ENCODE results near the gene MAP2K4.
A peak's percentile ranks its signal among the peaks of the same experiment; 100 is the strongest.
"Not testable (repeated sequence)": the region's sequence is repeated elsewhere in the genome, so short reads cannot be mapped to it uniquely, and the experiment has no call there.

The MAP2K4 gene

DNA sequence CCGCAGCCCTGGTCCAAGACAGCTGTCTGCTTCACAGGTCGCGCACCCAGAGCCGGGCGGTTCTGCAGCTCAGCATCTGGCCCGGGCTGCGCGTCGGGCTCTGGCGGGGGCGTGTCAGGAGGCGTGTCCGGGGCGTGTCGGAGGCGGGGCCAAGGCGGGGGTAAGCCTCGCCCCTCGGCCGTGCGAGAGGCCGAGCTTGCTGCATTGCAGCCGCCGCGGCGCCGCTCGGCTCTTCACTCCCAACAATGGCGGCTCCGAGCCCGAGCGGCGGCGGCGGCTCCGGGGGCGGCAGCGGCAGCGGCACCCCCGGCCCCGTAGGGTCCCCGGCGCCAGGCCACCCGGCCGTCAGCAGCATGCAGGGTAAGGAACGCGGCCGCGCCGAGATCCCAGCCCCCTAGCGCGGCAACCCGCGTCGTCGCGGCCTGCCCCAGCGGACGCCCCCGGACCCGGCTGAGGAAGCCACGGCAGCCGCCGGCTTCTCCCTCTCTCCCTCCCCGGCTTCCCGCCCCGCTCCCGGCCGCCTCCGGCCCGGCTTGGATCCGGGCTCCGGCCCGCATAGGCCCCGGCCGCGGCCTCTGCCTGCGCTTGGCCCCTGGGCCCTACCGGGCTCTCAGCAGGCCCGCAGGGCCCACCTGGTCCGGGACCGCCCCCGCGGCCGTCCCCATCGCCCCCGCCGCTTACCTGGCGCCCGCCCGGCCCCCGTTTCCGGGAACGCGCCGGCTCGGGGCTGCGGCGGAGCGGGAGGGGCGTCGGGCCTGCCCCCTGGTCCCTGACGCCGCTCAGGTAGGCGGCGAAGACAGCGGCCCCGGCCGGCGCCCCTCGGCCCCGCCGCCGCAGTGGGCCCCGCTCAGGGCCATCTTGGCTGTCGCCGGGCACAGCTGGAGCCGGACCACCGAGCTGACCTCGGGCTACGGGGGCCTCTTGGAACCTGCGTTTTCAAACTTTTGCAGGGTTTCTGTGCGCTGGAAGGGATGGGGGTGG, at the start of gene MAP2K4:
Gene MAP2K4, plus strand, starts transcription at position 236 of the 981 bp plus-strand sequence. Its CDS starts 10 bp downstream, at position 246.
- Histone ChIP-seq H3K9me3 (ENCODE audit: control insufficient read depth in 5 of 5, low read length in 5 of 5) (no peaks in the 10 kb centered on the region), H3K27me3 (ENCODE audit: control insufficient read depth in 5 of 5, insufficient read depth in 4 of 5, low read length in 5 of 5) (no peaks in the 10 kb centered on the region), H3K36me3 (ENCODE audit: control insufficient read depth in 5 of 5, insufficient read depth in 5 of 5, low read length in 5 of 5) (no peaks in the 10 kb centered on the region), H3K4me1 (ENCODE audit: control insufficient read depth in 5 of 5, insufficient read depth in 5 of 5, low read length in 5 of 5) (peaks cover 0 to 25% (median 20%) of the 10 kb centered on the region in 5 donors), H3K27ac (ENCODE audit: low read depth, low read length) (no peak within 1 kb of the TSS), H3K9ac (ENCODE audit: low read length in 5 of 5) (peak within 1 kb of the TSS in 4 of 5 donors; percentile 73 to 87 (median 80)), H3K4me3 (ENCODE audit: low read depth in 1 of 5, low read length in 5 of 5) (peak within 1 kb of the TSS; percentile 59 to 80 (median 70))

DNA sequence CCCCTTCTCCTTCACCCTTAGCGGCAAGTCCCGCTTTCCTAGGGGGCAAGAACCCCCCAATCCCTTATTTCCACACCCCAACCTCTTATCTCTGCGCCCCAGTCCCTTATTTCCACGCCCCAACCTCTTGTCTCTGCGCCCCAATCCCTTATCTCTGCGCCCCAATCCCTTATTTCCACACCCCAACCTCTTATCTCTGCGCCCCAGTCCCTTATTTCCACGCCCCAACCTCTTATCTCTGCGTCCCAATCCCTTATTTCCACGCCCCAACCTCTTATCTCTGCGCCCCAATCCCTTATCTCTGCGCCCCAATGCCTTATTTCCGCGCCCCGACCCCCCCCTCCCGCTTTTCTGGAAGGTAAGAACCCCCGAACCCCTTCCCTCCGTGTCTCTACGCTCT, 47.9 kb upstream of the MAP2K4 start:
- not testable (repeated sequence) for H3K27ac ChIP-seq (ENCODE audit: low read depth, low read length); H3K9me3 ChIP-seq (ENCODE audit: control insufficient read depth in 5 of 5, low read length in 5 of 5); H3K27me3 ChIP-seq (ENCODE audit: control insufficient read depth in 5 of 5, insufficient read depth in 4 of 5, low read length in 5 of 5); H3K4me3 ChIP-seq (ENCODE audit: low read depth in 1 of 5, low read length in 5 of 5); H3K4me1 ChIP-seq (ENCODE audit: control insufficient read depth in 5 of 5, insufficient read depth in 5 of 5, low read length in 5 of 5); H3K9ac ChIP-seq (ENCODE audit: low read length in 5 of 5)
- peaks cover 2 to 10% (median 4%) of the 10 kb centered on the region in 5 donors for H3K36me3 ChIP-seq (ENCODE audit: control insufficient read depth in 5 of 5, insufficient read depth in 5 of 5, low read length in 5 of 5)

DNA sequence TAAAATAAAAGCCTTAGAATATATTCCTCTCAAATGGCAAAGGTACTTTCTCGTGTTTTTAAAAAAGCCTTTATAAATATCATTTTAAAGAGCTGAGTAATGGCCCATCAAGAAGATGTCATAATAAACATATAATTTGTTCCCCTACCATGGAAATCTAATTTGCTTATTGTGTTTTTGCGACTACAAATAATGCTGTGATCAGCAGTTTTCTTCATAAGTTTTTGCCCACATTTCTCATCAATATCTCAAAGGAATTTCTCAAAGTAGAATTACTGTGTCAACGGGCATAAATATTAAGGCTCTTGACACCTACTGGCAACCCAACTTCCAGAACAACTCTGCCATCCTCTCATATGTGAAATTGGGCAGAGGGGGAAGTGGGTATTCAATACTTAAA, 40.9 kb upstream of the MAP2K4 start:
- Histone ChIP-seq H3K9me3 (ENCODE audit: control insufficient read depth in 5 of 5, low read length in 5 of 5) (no peaks in the 10 kb centered on the region), H3K27me3 (ENCODE audit: control insufficient read depth in 5 of 5, insufficient read depth in 4 of 5, low read length in 5 of 5) (no peaks in the 10 kb centered on the region), H3K9ac (ENCODE audit: low read length in 5 of 5) (no peak overlapping the region), H3K27ac (ENCODE audit: low read depth, low read length) (no peak overlapping the region), H3K4me1 (ENCODE audit: control insufficient read depth in 5 of 5, insufficient read depth in 5 of 5, low read length in 5 of 5) (peaks cover 0 to 12% (median 2%) of the 10 kb centered on the region in 5 donors), H3K4me3 (ENCODE audit: low read depth in 1 of 5, low read length in 5 of 5) (no peak overlapping the region), H3K36me3 (ENCODE audit: control insufficient read depth in 5 of 5, insufficient read depth in 5 of 5, low read length in 5 of 5) (peaks cover 22 to 38% (median 31%) of the 10 kb centered on the region in 5 donors)

GRCh38 chr17:11980813-11981212, 39.9 kb upstream of the MAP2K4 start:
- Histone ChIP-seq H3K27ac (ENCODE audit: low read depth, low read length) (no peak overlapping the region), H3K36me3 (ENCODE audit: control insufficient read depth in 5 of 5, insufficient read depth in 5 of 5, low read length in 5 of 5) (peaks cover 27 to 43% (median 31%) of the 10 kb centered on the region in 5 donors), H3K4me3 (ENCODE audit: low read depth in 1 of 5, low read length in 5 of 5) (no peak overlapping the region), H3K9me3 (ENCODE audit: control insufficient read depth in 5 of 5, low read length in 5 of 5) (no peaks in the 10 kb centered on the region), H3K27me3 (ENCODE audit: control insufficient read depth in 5 of 5, insufficient read depth in 4 of 5, low read length in 5 of 5) (no peaks in the 10 kb centered on the region), H3K9ac (ENCODE audit: low read length in 5 of 5) (no peak overlapping the region), H3K4me1 (ENCODE audit: control insufficient read depth in 5 of 5, insufficient read depth in 5 of 5, low read length in 5 of 5) (peaks cover 0 to 12% (median 2%) of the 10 kb centered on the region in 5 donors)

DNA sequence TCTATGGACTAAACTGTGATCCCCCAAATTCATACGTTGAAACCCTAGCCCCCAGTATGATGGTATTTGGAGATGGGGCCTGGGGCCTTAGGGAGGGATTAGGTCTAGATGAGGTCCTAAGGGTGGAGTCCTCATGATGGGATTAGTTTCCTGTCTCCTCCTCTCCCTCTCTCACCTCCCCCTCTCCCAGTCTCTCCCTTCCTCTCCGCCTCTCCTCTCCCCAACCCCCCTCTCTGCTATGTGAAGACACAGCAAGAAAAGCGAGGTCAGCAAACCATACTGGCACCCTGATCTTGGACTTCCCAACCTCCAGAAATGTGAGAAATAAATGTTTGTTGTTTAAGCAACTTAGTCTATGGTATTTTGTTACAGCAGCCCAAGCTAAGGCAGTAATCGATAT, 38.8 kb upstream of the MAP2K4 start:
- Histone ChIP-seq H3K9ac (ENCODE audit: low read length in 5 of 5) (no peak overlapping the region), H3K9me3 (ENCODE audit: control insufficient read depth in 5 of 5, low read length in 5 of 5) (no peaks in the 10 kb centered on the region), H3K27me3 (ENCODE audit: control insufficient read depth in 5 of 5, insufficient read depth in 4 of 5, low read length in 5 of 5) (no peaks in the 10 kb centered on the region), H3K36me3 (ENCODE audit: control insufficient read depth in 5 of 5, insufficient read depth in 5 of 5, low read length in 5 of 5) (peaks cover 27 to 41% (median 31%) of the 10 kb centered on the region in 5 donors), H3K4me3 (ENCODE audit: low read depth in 1 of 5, low read length in 5 of 5) (no peak overlapping the region), H3K4me1 (ENCODE audit: control insufficient read depth in 5 of 5, insufficient read depth in 5 of 5, low read length in 5 of 5) (peaks cover 2 to 15% (median 6%) of the 10 kb centered on the region in 5 donors), H3K27ac (ENCODE audit: low read depth, low read length) (no peak overlapping the region)

DNA sequence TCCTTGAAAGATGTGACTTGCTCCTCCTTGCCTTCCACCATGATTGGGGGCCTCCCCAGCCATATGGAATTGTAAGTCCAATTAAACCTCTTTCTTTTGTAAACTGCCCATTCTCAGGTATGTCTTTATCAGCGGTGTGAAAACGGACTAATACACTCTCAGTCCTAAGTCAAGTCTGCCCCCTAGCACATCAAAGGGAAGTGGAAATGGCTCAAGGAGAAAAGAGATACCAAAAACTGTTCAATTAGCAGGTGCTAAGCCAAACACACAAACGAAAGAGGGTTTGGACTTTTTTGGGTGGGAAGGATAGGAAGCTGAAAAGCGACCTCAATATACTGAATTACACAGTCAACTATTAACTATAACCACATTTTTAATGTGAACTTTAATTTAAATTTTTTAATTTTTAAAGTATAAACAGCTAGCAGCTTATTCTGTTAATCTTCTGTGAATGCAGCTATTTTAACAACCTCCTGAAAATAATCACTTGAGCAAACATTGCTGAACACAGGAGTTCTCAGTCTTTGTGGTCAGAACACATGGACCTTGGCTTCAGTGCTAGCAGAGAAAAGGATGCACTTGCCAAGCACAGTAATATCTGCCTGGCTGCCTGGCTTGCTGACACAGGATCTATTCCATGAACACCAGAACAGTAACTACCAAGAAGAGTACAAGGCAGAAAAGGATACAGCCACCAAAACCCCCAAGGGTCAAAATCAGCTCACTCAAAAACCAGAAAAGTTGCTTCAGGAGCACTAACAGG, 34.3 kb upstream of the MAP2K4 start:
- no peak overlapping the region for H3K27ac ChIP-seq (ENCODE audit: low read depth, low read length)
- no peak overlapping the region for H3K4me3 ChIP-seq (ENCODE audit: low read depth in 1 of 5, low read length in 5 of 5)
- peaks cover 0 to 16% (median 5%) of the 10 kb centered on the region in 5 donors for H3K4me1 ChIP-seq (ENCODE audit: control insufficient read depth in 5 of 5, insufficient read depth in 5 of 5, low read length in 5 of 5)
- H3K27me3 ChIP-seq (ENCODE audit: control insufficient read depth in 5 of 5, insufficient read depth in 4 of 5, low read length in 5 of 5), result no peaks in the 10 kb centered on the region
- peaks cover 25 to 55% (median 35%) of the 10 kb centered on the region in 5 donors for H3K36me3 ChIP-seq (ENCODE audit: control insufficient read depth in 5 of 5, insufficient read depth in 5 of 5, low read length in 5 of 5)
- no peaks in the 10 kb centered on the region for H3K9me3 ChIP-seq (ENCODE audit: control insufficient read depth in 5 of 5, low read length in 5 of 5)
- H3K9ac ChIP-seq (ENCODE audit: low read length in 5 of 5), result no peak overlapping the region

- no peak overlapping the region for H3K27ac ChIP-seq (ENCODE audit: low read depth, low read length)
- H3K27me3 ChIP-seq (ENCODE audit: control insufficient read depth in 5 of 5, insufficient read depth in 4 of 5, low read length in 5 of 5), result no peaks in the 10 kb centered on the region
- no peak overlapping the region for H3K9ac ChIP-seq (ENCODE audit: low read length in 5 of 5)
- H3K36me3 ChIP-seq (ENCODE audit: control insufficient read depth in 5 of 5, insufficient read depth in 5 of 5, low read length in 5 of 5), result peaks cover 25 to 57% (median 41%) of the 10 kb centered on the region in 5 donors
- H3K9me3 ChIP-seq (ENCODE audit: control insufficient read depth in 5 of 5, low read length in 5 of 5), result no peaks in the 10 kb centered on the region
- peaks cover 0 to 14% (median 5%) of the 10 kb centered on the region in 5 donors for H3K4me1 ChIP-seq (ENCODE audit: control insufficient read depth in 5 of 5, insufficient read depth in 5 of 5, low read length in 5 of 5)
- H3K4me3 ChIP-seq (ENCODE audit: low read depth in 1 of 5, low read length in 5 of 5), result no peak overlapping the region
Measured at GRCh38 chr17:11986942-11987329, 33.7 kb upstream of the MAP2K4 start.

- Histone ChIP-seq H3K9me3 (ENCODE audit: control insufficient read depth in 5 of 5, low read length in 5 of 5) (no peaks in the 10 kb centered on the region), H3K9ac (ENCODE audit: low read length in 5 of 5) (no peak overlapping the region), H3K27me3 (ENCODE audit: control insufficient read depth in 5 of 5, insufficient read depth in 4 of 5, low read length in 5 of 5) (no peaks in the 10 kb centered on the region), H3K36me3 (ENCODE audit: control insufficient read depth in 5 of 5, insufficient read depth in 5 of 5, low read length in 5 of 5) (peaks cover 7 to 48% (median 32%) of the 10 kb centered on the region in 5 donors), H3K4me1 (ENCODE audit: control insufficient read depth in 5 of 5, insufficient read depth in 5 of 5, low read length in 5 of 5) (peaks cover 0 to 6% (median 4%) of the 10 kb centered on the region in 5 donors), H3K27ac (ENCODE audit: low read depth, low read length) (no peak overlapping the region), H3K4me3 (ENCODE audit: low read depth in 1 of 5, low read length in 5 of 5) (no peak overlapping the region)
Measured at GRCh38 chr17:11990363-11990983, 30.2 kb upstream of the MAP2K4 start.

GRCh38 chr17:11991461-11991860, 29.2 kb upstream of the MAP2K4 start:
- H3K9me3 ChIP-seq (ENCODE audit: control insufficient read depth in 5 of 5, low read length in 5 of 5), result no peaks in the 10 kb centered on the region
- no peak overlapping the region for H3K27ac ChIP-seq (ENCODE audit: low read depth, low read length)
- H3K36me3 ChIP-seq (ENCODE audit: control insufficient read depth in 5 of 5, insufficient read depth in 5 of 5, low read length in 5 of 5), result peaks cover 5 to 45% (median 32%) of the 10 kb centered on the region in 5 donors
- no peak overlapping the region for H3K4me3 ChIP-seq (ENCODE audit: low read depth in 1 of 5, low read length in 5 of 5)
- peaks cover 0 to 11% (median 5%) of the 10 kb centered on the region in 5 donors for H3K4me1 ChIP-seq (ENCODE audit: control insufficient read depth in 5 of 5, insufficient read depth in 5 of 5, low read length in 5 of 5)
- peak overlapping the region in 1 of 5 donors; percentile 41 for H3K9ac ChIP-seq (ENCODE audit: low read length in 5 of 5)
- H3K27me3 ChIP-seq (ENCODE audit: control insufficient read depth in 5 of 5, insufficient read depth in 4 of 5, low read length in 5 of 5), result no peaks in the 10 kb centered on the region
